ENCODE measurements around the gene RASSF10. TPM values are rescaled to one million over a fixed set of nuclear protein-coding genes. Genes with fewer than 3 reads are reported as not detected.

RASSF10 gene
- 6.0 and 6.4 TPM in 2 replicates for total RNA-seq
- long read RNA-seq, partial matches to known transcripts = 0 of 1 reads
- long read RNA-seq, other reads (novel, unspliced or antisense) = 0 of 1 reads

DNA sequence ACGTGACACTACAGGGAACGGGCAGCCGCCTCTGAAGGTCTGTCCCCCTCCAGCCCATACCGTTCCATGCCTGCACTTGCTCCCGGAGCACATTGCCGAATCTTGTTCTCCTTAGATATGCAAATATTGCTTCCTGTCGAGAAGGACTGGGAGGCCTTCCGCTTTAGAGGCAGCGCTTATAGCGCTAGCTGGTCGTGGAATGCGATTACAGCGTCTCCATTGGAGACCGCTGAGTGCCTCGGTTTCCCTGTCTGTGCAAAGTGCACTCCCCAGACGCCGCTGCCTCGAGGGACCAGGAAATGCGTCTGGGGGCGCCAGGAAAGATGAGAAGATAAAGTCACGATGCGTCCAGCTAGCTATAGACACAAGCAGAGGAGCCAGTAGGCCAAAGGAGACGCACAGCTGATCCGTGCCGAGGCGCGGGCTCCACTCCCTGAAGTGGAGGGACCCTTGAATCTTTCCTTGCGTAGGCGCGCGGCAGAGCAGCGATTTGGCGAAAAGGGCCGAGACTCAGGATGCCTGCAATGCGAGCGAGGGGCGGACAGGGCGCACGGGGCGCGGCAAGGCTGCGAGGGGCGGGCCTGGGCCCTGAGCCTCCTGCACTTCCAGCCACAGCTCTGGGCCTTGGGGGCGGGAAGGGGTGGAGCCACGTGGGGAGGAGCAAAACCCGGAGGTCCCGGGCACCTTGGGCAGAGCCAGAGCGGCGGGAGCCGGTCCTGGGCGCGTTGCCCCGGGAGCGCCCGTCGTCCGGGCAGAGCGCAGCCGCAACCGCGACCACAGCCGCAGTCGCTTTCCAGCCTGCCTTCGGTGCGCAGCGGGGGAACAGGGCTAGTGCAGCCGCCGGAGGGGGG lies at the start of gene RASSF10:
TSS of gene RASSF10 (plus strand) at position 692 of the 851 bp plus-strand sequence. CDS start 261 bp downstream, outside the sequence.
- Mint-ChIP-seq H3K27me3 (ENCODE audit: low read depth) (peaks cover 55% of the 10 kb centered on the region), H3K9me3 (peaks cover 10% of the 10 kb centered on the region), H3K4me1 (peaks cover 56% of the 10 kb centered on the region), H3K27ac (ENCODE audit: unreplicated experiment) (no peak within 1 kb of the TSS), H3K4me3 (peak within 1 kb of the TSS; percentile 95), H3K36me3 (ENCODE audit: low read depth) (peaks cover 8% of the 10 kb centered on the region)
- TF ChIP-seq, protein P1, sequence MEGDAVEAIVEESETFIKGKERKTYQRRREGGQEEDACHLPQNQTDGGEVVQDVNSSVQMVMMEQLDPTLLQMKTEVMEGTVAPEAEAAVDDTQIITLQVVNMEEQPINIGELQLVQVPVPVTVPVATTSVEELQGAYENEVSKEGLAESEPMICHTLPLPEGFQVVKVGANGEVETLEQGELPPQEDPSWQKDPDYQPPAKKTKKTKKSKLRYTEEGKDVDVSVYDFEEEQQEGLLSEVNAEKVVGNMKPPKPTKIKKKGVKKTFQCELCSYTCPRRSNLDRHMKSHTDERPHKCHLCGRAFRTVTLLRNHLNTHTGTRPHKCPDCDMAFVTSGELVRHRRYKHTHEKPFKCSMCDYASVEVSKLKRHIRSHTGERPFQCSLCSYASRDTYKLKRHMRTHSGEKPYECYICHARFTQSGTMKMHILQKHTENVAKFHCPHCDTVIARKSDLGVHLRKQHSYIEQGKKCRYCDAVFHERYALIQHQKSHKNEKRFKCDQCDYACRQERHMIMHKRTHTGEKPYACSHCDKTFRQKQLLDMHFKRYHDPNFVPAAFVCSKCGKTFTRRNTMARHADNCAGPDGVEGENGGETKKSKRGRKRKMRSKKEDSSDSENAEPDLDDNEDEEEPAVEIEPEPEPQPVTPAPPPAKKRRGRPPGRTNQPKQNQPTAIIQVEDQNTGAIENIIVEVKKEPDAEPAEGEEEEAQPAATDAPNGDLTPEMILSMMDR (conservative IDR thresholded peaks at IDR 0.05) = no peak
- DNase-seq (ENCODE audit: low read depth, low spot score) = peak; percentile 80

DNA sequence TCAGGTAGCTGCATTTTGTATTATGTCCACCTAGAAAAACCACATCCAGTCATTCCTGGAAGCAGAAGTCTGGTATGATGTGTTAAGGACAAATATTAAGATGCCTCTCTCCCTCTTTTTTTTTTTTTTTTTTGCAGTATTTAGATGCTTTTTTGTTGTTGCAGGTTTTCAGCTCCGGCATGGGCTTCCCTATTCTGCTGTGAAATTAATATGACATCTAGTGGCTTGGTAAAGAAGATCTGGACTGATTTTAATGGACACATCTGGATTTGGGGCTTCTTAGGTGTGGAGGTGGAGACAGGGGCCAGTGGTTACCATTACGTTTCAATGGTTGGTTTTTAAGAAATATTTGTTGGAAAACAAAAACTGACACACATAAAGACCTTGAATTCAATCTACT lies 47.5 kb upstream of the RASSF10 start:
- Mint-ChIP-seq H3K4me3 (no peak overlapping the region), H3K4me1 (peaks cover 12% of the 10 kb centered on the region), H3K9me3 (no peaks in the 10 kb centered on the region), H3K27ac (ENCODE audit: unreplicated experiment) (peak overlapping the region; percentile 48), H3K27me3 (ENCODE audit: low read depth) (no peaks in the 10 kb centered on the region), H3K36me3 (ENCODE audit: low read depth) (no peaks in the 10 kb centered on the region)
- TF ChIP-seq, protein P1 (conservative IDR thresholded peaks at IDR 0.05) = no peak
- DNase-seq (ENCODE audit: low read depth, low spot score) = no peak

DNA sequence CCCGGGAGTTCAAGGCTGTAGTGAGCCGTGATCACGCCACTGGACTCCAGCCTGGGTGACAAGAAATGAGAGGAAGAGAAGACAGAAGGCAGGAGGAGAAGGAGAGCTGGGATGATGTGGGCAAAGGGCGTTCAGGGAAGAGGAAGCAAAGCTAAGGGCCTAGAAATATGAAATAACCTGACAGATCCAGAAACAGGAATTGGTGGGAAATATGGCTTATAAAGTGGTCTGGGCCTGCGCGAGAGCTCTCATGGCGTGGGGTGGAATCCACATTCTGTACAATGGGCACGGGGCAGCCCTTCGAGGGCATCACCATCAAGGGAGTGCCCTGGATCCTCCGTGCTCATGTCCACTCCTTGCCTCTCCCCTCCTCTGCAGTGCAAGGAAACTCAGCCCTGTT lies 46.8 kb upstream of the RASSF10 start:
- Mint-ChIP-seq H3K4me3 (no peak overlapping the region), H3K4me1 (peaks cover 13% of the 10 kb centered on the region), H3K36me3 (ENCODE audit: low read depth) (no peaks in the 10 kb centered on the region), H3K27me3 (ENCODE audit: low read depth) (no peaks in the 10 kb centered on the region), H3K27ac (ENCODE audit: unreplicated experiment) (no peak overlapping the region), H3K9me3 (no peaks in the 10 kb centered on the region)
- no peak for DNase-seq (ENCODE audit: low read depth, low spot score)
- TF ChIP-seq, protein P1 (conservative IDR thresholded peaks at IDR 0.05) = no peak

DNA sequence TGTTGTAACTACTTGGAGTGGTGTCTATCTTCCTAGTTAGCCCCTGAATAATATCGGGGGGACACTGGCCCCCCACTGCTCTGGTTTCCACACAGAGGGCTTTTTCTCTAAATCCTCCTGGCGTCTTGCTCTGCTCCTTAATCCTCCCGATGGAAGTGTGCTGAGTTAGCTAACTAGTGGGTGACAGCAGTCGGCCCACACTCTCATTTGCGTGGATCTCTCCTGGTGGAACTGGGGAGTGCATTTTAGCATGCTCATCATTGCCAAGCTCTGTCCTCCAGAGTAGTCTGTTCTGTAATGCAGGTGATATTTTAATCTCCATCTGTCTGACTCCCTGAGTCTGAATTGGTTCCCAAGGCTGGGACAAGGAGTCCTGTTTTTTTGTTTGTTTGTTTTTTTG lies 46.1 kb upstream of the RASSF10 start:
- H3K4me3 Mint-ChIP-seq = no peak overlapping the region
- TF ChIP-seq, protein P1 (conservative IDR thresholded peaks at IDR 0.05) = no peak
- DNase-seq (ENCODE audit: low read depth, low spot score) = no peak
- H3K27me3 Mint-ChIP-seq (ENCODE audit: low read depth) = no peaks in the 10 kb centered on the region
- H3K4me1 Mint-ChIP-seq = peaks cover 13% of the 10 kb centered on the region
- no peaks in the 10 kb centered on the region for H3K9me3 Mint-ChIP-seq
- H3K36me3 Mint-ChIP-seq (ENCODE audit: low read depth) = no peaks in the 10 kb centered on the region
- no peak overlapping the region for H3K27ac Mint-ChIP-seq (ENCODE audit: unreplicated experiment)

DNA sequence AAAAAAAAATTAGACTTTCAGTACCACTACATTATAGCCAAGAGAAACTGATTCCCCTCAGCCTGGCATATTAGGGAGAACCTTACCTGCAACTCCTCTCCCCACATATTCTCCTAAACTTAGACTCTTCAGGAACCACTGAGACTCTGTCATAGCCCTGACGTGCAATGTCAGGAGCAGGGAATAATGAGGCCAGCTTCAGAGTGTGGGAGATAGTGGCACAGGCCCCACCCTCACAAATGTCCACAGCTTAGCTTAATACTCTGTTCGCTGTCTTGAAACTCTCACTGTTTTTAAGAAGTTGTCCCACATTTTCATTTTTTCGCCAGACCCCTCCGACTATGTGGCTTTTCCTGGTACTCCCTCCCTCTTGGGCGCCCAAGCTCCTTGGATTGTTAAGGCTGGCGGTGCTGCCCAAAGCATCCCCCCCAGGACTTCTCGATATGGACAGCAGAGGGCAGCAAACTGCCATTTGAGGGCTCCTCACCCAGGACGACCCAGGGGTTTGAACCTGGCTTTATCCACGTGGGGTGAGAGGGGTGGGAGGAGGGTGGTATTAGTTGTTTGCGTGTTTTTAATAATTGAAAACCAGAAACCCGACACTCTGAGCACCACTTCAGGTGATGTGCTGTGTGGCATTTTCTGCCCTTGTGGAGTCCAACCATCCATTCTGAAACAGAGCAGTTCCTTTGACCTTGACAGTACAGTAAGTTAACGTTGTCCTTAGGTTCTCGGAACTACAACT lies 45.2 kb upstream of the RASSF10 start:
- H3K4me3 Mint-ChIP-seq = no peak overlapping the region

More for the DNA sequence above, 45.2 kb upstream of the RASSF10 start:
- H3K36me3 Mint-ChIP-seq (ENCODE audit: low read depth) = no peaks in the 10 kb centered on the region
- TF ChIP-seq, protein P1 (conservative IDR thresholded peaks at IDR 0.05) = peak; percentile 96
- DNase-seq (ENCODE audit: low read depth, low spot score) = peak; percentile 81
- peaks cover 13% of the 10 kb centered on the region for H3K4me1 Mint-ChIP-seq
- no peaks in the 10 kb centered on the region for H3K27me3 Mint-ChIP-seq (ENCODE audit: low read depth)
- peak overlapping the region; percentile 53 for H3K27ac Mint-ChIP-seq (ENCODE audit: unreplicated experiment)
- no peaks in the 10 kb centered on the region for H3K9me3 Mint-ChIP-seq

All from neural crest cell (in vitro differentiated cells).